T follicular helper cell (primary cell): ENCODE measurements around the gene SORCS2.

Experiments used
- DNase-seq: peaks from one replicate; pipeline ENCODE4 v3.0.0-alpha.2; 2020; ENCODE audit warnings: low read depth

SORCS2 gene

DNA sequence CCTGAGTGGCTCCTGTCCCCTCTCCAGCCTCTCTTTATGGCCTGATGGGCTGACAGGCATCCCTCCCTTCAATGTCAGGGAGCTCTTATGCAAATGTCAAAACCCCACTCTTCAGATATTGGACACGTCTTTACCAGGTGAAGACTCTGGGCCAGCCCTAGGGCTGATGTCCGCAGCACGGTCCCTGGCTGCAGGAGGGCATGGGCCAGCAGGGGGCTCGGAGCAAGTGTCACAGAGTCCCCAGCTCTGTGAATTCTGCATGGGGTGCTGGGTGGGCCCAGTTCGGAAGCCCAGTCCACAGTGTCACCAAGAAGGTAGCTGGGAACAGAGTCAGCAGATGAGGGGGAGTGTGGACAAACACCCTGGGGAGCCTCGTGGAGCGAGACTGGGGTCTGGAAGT is 282.0 kb downstream of the SORCS2 start:
- DNase-seq, result no peak

DNA sequence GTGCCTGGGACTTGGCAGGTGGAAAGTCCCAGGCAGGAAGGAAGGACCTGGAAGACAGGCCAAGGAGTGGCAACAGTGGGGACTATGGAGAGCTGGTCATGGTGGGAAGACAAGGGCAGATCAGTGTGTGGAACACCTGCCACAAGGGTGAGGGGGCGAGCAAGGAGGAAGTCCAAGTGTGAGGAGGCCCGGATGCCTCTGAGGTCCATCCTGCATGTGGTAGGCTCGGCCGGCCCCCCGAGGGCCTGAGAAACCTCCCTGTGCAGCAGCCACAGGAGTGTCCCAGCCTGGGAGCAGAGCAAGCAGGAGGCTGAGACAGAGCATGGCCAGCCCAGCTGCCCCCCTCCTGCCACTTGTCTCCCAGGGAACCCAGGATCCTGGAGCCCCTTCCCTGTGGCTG is 282.9 kb downstream of the SORCS2 start:
- no peak for DNase-seq

DNA sequence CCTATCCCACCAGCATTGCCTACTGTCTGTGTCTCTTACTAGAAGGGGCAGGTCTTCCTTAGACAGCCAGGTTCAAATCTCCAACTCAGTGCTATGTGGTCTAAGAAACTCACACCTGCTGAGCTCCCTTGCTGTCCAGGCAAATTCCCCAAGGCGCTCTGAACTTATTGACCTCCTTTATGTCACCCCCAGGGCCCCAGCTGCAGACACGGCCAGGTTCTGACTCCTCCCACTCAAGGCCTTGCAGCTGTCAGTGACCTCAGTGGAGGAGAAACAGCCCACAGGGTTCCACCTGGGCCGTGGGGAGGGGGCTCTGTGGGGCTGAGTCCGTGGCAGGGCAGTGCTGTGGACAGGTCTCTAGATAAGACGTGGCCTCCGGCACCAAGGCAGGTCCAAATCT is 284.5 kb downstream of the SORCS2 start:
- DNase-seq, result no peak

DNA sequence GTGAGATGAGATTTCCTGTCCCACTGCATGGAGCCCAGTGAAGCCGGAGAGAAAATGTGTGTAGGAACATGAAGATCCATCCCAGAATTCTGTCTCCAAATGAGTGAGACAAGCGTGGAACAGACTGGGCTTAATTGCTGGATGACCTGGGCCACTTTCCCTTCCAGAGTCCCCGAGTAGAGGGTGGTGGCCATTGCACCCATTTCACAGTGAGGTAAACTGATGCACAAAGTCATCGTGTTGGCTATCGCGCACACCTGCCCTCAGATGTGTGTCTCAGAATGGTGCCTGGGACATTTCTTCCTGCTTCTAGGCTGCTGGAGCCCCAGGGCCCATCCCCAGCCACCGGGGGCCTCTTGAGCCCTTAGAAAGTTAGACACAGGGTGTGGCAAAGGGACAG is 285.4 kb downstream of the SORCS2 start:
- DNase-seq, result no peak

DNA sequence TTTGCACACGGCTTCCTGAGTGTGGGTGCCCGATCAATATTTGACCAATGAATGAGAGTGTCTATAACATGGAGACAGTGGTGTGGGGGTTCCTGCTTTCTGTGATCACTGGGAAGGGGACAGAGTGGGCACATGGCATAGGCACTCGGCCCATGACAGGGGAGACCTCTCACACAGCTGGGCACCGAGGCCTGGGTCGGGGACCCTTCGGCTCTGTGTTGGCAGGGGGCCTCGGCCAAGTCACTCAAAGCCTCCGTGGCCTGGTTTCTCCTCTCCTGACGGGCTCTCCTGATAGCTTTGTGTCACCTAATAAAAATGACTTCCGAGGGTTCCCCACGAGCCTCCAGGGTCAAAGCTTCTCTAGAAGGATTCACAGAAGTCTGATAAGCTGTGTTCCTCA is 286.3 kb downstream of the SORCS2 start:
- DNase-seq, result no peak

DNA sequence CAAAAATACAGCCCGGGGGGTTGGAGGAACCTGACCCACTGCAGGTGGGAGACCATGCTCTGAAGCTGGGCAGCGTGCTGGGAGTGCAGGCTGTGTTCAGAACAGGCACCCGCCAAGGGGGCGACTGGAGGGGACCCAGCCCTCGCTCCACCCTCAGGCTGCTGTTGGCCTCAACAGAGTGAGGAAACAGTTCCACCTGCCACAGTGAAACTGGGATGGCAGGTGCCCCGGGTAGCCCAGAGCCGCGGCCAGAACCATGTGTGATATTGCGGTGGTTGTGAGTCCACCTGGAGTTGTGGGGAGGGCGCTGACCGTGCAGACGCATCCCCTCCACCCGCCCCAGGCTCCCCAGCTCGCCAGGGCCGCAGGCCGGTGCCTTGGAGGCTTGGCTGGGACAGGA is 288.1 kb downstream of the SORCS2 start:
- DNase-seq, result no peak

DNA sequence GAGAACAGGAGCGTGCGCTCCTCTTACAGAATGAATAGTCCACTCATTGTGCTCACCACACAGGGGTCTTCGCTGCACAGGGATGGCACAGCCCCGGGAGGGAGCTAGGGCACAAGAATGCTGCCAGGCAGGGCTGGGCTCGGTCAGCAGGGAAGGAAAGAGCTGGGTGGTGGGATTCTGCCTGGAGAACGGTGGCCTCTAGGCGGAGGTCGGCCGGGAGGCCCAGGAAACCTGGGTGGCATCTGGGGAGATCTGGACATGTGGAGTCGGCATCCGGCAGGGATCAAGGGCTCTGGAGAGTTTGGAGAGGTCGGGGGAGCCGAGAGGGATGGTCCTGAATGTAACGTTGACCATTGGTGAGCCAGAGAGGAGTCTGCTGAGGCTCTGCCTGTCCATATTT is 288.9 kb downstream of the SORCS2 start:
- no peak for DNase-seq

DNA sequence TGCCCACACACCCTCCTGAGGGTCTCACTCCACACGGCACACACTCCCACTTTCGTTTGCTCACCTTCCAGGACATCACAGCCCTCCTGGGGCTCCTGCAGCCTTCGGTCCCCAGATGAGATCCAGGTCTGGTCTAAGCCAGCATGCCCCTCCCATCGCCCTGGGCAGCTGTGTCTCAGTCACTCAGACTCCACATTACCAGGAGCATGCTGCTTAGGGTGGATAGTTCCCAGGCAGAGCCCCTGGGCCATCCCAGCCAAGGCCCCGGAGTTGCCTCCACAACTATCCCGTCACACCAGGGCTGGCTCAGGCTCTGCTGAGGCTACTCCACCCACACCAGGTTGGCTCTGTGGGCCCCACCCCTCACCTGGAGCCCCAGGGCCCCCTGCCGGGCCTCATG is 292.8 kb downstream of the SORCS2 start:
- no peak for DNase-seq

DNA sequence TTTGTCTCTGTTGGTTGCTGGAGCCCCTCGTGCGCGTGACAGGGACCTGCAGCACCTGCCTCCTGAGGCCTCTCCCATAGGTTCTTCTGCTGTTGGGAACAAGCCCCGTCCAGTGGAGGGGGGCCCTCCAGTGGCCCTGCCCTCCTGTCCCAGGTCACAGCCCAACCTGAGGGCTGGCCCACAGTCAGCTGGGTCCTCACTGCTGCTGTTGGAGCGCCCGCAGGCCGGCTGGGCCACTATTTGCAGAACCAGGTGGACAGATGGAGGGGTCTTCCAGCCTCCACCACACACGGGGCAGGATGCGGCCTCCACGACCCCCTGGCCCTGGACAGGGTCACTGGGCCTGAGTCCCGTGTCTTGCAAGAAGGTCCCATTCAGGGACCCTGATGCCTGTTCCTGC is 293.8 kb downstream of the SORCS2 start:
- no peak for DNase-seq

DNA sequence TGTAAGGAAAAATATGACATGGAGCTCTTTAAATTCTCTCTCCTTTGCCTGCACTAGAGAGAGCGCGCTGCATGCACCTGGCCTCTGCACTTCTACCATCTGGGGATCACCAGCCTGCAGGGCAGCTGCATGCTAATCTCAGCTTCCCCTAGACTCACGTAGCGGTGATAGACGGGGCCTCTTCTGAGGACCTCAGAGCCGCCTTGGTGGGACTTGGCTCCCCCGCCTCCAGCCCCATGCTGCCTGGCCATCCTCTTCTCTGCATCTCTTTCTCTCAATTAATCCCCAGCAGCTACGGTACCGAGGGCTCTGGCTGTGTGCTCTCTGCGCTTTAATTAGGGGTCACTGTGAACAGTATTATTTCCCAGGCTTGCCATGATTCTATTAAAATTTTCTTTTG is 295.2 kb downstream of the SORCS2 start:
- DNase-seq, result no peak

DNA sequence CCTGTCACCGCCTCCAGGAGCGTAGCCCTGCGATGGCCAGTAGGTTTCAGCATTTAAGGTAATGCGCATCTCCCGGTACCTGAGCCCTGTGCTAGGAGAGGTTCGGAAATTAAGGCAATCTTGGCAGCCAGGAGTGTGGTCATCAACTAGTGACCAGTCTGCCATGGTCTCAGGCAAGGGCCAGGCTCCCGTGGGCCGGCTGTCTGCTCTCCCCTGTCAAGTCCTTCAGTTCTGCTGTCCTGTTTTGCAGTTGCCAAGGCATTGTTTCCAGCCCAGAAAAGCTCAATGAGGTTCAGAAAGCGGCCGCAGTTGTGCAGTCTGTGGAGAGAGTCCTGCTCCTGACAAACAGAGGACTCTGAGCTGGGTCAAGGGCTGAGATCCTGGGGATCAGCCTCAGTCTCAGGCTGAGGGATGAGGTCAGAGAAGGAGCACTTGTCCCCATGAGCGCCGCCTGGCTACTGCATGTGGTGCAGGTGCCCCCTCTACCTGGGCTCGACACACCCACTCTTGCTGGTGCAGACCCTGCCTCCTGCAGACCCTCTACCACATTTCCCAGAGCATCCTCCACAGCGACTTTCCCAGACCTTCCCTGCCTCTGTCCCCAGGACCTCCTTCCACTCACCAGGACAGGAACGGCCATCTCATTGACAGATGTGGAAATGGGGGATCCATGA is 295.8 kb downstream of the SORCS2 start:
- no peak for DNase-seq

DNA sequence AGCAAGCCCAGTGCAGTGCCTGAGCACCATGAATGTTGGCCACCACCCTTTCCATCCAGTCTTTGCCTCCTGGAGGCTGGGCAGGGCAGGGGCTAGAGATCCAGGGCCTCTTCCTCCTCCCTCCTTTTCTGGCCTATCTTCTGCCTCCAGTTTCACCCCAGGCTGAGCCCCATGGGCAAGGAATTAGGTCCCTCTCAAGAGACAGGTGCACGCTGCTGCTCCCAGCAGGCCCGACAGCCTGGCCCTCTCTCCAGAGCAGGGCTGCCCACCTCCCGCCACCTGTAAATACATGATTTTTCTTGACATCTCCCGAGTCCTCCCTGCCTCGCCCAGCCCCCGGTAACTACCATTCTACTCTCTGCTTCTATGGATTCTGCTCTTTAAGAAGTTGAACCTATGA is 299.6 kb downstream of the SORCS2 start:
- no peak for DNase-seq

DNA sequence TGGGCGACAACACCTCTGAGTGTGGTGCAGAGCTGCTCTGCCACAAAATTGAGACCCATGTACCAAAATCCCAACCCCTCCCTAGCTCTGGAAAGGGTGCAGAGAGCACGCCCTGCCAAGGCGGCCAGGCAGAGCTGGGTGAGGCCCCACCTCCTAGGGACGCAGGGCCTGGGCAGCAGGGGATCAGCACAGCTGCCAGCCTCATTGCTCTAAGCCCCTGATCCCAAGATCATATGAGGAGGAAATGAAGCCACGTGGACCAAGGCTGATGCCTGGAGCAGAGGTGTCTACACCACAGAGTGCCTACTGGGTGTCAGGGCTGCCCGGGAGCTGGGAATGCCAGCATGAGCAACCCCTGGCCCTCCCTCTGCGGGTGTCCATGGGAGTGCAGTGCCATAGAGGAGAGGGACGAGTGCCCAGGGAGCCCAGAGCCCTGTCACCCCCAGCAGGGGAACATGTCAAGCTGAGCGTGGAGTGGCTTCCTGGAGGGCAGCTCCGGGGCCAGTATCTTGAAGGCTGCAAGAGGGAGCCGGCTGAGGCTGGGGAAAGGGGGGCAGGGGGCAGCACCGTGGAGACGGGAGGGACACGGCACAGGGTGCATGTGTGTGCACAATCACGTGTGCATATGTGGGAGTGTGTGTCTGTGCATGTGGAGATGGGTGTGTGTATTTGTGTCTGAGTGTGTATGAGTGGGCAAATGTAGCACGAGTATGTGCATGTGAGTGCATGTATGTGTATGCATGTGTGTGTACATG is 306.3 kb downstream of the SORCS2 start:
- no peak for DNase-seq

DNA sequence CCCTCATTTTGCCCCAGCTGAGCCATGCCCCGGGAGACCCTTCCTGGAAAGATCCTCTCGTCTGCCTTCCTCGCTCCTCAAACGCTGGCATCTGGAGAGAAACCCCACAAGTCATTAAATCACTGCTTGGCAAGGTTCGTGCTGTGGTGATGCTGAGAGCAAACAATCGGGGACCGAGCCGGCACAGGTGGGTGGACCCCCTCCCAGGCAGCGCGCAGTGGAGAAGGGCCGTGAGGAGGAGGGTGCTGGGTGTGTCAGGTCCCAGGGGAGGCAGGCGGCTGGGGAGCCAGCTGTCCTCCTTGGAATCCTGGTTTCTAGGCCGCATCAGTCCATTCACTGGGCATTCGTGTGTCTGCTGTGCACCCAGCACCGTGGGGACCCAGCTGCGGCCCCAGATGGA is 307.3 kb downstream of the SORCS2 start:
- no peak for DNase-seq

DNA sequence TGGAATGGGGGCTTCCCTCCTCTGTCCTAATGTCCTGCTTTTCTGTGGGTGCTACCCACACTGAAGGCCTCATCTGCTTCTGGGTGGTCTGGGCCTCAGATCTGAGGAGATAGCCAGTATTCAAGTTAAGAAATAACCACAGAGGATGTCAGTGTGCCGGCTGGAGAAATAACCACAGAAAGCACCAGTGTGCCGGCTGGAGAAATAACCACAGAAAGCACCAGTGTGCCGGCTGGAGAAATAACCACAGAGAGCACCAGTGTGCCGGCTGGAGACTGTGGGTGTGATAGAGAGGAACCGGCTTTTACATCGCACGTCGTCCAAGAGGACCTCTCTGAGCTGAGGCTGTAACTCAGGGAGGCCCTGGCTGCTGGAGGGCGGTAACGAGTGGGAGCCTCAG is 308.1 kb downstream of the SORCS2 start:
- DNase-seq, result no peak

DNA sequence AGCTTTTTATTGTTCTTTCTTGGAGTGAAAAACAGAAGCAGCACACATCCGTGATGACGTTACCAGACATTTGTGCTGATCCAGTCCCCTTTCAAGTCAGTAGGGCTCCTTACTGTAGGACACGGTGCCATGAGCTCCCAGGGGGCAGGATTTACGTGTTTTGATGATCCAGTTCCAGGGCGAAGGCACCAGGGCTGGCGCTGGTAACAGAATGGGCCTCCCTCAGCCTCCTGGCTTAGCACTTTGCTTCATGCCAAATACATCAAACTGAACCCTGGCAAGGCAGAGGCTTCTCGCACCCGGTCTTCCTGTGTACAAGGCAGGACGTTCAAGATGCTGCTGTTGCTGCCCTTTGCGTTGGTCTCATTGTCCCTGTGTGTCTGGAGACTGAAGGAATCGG is 309.0 kb downstream of the SORCS2 start:
- no peak for DNase-seq

DNA sequence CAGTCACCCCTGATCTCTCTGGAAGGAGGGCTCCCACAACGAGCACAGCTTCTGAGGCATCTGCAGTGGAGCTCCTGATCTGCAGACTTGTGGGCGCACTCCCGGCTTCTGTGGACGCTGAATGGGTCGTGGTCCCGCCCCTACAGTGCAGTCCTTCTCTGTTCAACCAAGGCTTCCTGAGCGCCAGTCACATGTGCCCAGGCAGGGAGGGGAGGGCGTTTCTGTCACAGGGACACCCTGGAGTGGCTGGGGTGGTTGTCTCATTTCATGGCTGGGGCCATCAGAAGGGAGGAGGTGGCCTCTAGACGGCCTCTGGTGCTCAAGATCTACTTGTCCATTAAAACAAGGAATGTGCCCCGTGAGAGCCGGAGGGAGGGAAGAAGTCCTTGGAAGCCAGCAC is 309.5 kb downstream of the SORCS2 start:
- no peak for DNase-seq

DNA sequence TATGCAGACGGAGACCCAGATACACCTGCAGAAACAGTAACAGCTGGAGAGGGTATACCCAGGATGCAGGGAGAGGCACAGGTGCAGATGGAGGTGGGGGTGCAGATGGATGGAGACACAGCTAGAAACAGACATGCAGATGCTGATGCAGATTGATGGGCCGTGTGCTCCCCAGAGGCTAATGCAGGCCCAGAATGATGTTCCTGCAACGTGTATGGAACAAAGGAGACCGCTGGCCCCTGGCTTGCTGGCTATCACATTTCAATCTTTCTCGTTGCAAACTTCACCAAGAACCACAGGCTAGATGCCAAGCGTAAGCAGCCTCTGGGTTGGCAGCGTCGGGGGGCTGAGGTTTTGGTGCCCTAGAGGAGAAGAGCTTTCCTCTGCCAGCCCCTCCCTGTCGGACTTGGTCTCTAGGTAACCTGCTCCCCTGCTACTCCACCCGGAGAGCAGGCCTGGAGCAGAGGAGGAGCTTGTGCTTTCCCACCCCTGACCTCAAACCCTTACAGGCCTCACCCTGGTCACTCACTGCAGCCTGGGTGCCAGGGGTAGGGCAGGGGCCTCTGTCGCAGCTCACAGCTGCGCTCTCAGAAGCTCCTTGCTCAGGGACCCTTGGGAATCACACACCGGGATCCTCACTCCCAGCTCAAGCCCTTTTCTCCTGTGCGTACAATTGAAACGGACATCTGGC is 311.4 kb downstream of the SORCS2 start:
- DNase-seq, result no peak

DNA sequence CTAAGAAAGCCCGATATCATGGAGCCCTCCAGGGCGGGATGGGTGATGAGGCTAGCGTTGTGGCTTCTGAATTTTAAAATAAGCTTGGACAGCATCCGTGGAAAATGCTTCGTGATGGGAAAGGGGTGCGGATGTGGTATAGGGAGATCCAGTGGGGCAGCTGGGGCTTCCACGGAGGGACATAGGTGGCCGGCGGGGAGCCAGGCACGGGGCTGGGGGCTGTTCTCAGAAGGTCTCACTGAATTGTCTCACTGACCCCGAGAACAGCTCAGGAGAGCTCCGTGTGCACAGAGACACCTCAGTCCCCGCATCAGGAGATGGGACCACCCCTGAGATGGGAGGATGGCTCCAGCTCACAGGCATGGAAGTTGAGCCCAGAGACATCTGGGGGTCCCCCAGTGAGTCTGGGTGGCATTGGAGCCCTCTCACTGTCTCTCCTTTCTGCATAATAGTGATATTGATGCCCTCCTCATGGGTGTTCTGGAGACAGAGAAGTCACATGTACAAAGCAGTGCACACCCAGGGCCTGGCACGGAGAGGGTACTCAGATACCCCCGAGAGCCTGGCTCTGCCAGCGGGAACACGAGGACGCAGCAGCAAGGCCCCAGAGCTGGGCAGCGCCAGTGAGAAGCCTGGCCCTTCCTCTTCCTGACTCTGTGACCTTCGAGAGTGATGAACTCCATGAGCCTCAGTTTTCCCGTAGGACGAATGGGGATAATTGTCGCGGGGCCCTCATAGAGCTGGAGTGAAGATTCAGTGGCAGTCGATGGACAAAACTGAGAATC is 313.0 kb downstream of the SORCS2 start:
- no peak for DNase-seq

DNA sequence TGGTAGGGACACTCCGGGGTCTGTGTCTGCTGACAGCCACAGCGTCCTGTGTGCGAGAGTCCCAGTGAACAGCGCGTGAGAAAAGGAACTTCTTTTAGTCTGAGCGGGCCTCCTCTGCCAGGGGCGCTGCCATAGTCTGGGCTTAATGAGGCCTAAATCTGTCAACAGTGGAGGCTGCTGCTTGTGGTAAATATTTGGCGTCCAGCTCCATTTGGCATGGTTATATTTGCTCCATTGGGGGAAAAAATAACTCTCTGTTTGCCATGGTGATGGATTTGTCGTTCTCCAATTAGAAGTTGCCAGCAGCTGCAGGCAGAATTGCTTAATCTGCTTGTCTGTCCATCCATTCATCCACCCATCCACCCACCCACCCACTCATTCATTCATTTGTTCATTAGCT is 313.8 kb downstream of the SORCS2 start:
- no peak for DNase-seq

DNA sequence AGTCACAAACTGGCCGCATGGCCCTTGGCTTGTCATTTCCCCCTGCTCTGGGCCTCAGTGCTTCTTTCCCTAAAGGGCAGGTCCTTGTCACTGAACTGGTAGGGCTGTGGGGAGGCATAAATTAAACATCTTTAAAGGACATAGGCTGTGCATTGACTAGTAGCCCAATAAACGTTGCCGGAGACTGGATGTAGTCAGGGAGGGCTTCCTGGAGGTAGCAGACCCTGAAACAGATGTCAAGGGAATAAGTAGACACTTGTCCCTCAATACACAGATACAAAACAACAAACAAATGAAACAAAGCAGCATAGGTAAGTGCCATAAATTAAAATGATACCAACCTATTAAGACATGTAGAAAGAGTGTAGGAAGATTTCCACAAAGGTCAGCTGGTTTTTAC is 314.2 kb downstream of the SORCS2 start:
- DNase-seq, result no peak

DNA sequence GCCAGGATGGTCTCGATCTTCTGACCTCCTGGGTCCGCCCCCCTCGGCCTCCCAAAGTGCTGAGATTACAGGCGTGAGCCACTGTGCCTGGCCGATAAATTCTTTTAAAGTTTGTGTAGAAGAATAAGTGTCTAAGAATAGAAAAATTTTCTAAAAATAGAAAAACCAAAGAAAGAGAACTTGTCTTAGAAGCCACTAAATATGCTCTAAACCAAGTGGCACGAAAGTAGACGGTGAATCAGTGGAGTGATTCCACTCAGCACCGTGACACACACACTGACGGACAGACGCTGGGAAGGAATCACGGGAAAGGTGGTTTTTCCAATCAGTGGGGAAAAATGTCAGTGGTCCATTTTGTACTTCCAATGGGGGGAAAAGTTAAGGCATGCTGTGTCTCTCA is 315.0 kb downstream of the SORCS2 start:
- DNase-seq, result no peak

DNA sequence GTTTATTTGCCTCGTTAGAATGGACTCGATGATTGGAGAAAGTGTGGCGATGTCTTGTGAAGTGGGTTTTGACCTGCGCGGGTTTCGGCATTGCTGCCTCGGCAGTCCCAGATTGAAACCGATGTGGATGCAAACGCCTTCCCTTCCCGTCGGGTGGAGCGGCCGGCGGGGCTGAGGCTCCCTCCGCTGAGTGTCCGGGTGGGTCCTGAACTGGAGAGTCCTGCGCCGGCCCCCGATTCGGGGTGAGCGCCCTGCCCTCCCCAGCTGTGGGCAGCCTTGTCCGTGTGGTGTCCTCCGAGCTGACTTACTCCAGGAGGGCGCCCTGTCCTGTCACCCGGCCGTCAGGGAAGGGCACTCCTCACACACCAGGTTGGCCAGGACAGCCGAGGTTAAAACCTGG is 317.7 kb downstream of the SORCS2 start:
- DNase-seq, result no peak
